ENCODE data around the gene HOXD8. TPM values are rescaled to one million over a fixed set of nuclear protein-coding genes. Genes with fewer than 3 reads are reported as not detected.

HOXD8 gene
- total RNA-seq, 2 donors from 2014 or later, result not detected

DNA sequence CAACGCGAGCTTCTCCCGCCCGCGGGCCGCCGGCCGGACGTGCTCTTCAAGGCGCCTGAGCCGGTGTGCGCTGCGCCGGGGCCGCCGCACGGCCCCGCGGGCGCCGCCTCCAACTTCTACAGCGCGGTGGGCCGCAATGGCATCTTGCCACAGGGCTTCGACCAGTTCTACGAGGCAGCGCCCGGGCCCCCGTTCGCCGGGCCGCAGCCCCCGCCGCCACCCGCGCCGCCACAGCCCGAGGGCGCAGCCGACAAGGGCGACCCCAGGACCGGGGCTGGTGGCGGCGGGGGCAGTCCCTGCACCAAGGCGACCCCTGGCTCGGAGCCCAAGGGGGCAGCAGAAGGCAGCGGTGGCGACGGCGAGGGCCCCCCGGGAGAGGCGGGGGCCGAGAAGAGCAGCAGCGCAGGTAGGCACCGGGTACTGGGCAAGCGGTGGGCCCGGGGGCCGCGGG is 21.7 kb upstream of the HOXD8 start:
- no peak for DNase-seq (ENCODE audit: low spot score in 2 of 2)
- ATAC-seq, result no peak
- H3K9me3 Mint-ChIP-seq, result peaks cover 0 to 6% of the 10 kb centered on the region in 2 donors
- H3K36me3 Mint-ChIP-seq, result peaks cover 12 to 33% of the 10 kb centered on the region in 2 donors
- H3K27ac Mint-ChIP-seq, result no peak overlapping the region

GRCh38 chr2:176109192-176109901 is 20.2 kb upstream of the HOXD8 start:
- peaks cover 0 to 6% of the 10 kb centered on the region in 2 donors for H3K9me3 Mint-ChIP-seq
- DNase-seq (ENCODE audit: low spot score in 2 of 2) (no peak), ATAC-seq (no peak)
- peaks cover 17 to 36% of the 10 kb centered on the region in 2 donors for H3K36me3 Mint-ChIP-seq
- peak overlapping the region in 1 of 2 donors; percentile 85 for H3K27ac Mint-ChIP-seq

- Mint-ChIP-seq H3K9me3 (peaks cover 0 to 6% of the 10 kb centered on the region in 2 donors), H3K27ac (peak overlapping the region in 1 of 2 donors; percentile 85), H3K36me3 (peaks cover 17 to 35% of the 10 kb centered on the region in 2 donors)
- DNase-seq (ENCODE audit: low spot score in 2 of 2) (no peak), ATAC-seq (no peak)
These were observed 19.6 kb upstream of the HOXD8 start for GRCh38 chr2:176109946-176110345.

- DNase-seq (ENCODE audit: low spot score in 2 of 2), result no peak
- Mint-ChIP-seq H3K9me3 (peaks cover 0 to 6% of the 10 kb centered on the region in 2 donors), H3K27ac (peak overlapping the region in 1 of 2 donors; percentile 87), H3K36me3 (peaks cover 17 to 27% of the 10 kb centered on the region in 2 donors)
- ATAC-seq, result no peak
These were observed 18.8 kb upstream of the HOXD8 start for GRCh38 chr2:176110415-176111308.

DNA sequence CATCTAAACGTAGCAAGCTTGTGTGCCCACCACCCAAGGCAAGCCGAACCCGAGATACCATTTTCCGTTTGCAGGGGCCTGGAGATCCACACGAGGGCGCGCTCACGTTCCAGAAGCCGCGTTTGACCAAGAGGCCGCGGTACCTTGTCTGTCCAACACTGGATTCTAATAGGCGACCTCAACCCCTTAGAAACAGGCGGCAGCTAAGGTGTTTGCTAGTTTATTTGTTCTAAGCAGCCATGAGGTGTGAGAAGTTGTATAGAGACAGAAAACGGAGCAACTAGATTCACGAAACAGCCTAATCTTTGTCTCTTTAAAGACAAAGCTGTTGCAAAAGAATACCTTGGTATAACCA is 18.2 kb upstream of the HOXD8 start:
- ATAC-seq (no peak), DNase-seq (ENCODE audit: low spot score in 2 of 2) (no peak)
- Mint-ChIP-seq H3K27ac (peak overlapping the region in 1 of 2 donors; percentile 87), H3K36me3 (peaks cover 17 to 25% of the 10 kb centered on the region in 2 donors), H3K9me3 (peaks cover 0 to 6% of the 10 kb centered on the region in 2 donors)

GRCh38 chr2:176111846-176112374 is 17.6 kb upstream of the HOXD8 start:
- H3K36me3 Mint-ChIP-seq, result peaks cover 23 to 31% of the 10 kb centered on the region in 2 donors
- DNase-seq (ENCODE audit: low spot score in 2 of 2) (no peak), ATAC-seq (no peak)
- no peak overlapping the region for H3K27ac Mint-ChIP-seq
- peaks cover 2 to 6% of the 10 kb centered on the region in 2 donors for H3K9me3 Mint-ChIP-seq

- ATAC-seq, result no peak
- H3K27ac Mint-ChIP-seq, result no peak overlapping the region
These were observed 16.9 kb upstream of the HOXD8 start for GRCh38 chr2:176112375-176113302.

GRCh38 chr2:176114120-176114929 is 15.2 kb upstream of the HOXD8 start:
- ATAC-seq (no peak), DNase-seq (ENCODE audit: low spot score in 2 of 2) (no peak)
- H3K27ac Mint-ChIP-seq, result no peak overlapping the region
- H3K9me3 Mint-ChIP-seq, result peaks cover 5 to 11% of the 10 kb centered on the region in 2 donors
- peaks cover 34 to 47% of the 10 kb centered on the region in 2 donors for H3K36me3 Mint-ChIP-seq

More at GRCh38 chr2:176112375-176113302, 16.9 kb upstream of the HOXD8 start:
- Mint-ChIP-seq H3K36me3 (peaks cover 28 to 37% of the 10 kb centered on the region in 2 donors), H3K9me3 (peaks cover 4 to 6% of the 10 kb centered on the region in 2 donors)
- DNase-seq (ENCODE audit: low spot score in 2 of 2), result no peak

DNA sequence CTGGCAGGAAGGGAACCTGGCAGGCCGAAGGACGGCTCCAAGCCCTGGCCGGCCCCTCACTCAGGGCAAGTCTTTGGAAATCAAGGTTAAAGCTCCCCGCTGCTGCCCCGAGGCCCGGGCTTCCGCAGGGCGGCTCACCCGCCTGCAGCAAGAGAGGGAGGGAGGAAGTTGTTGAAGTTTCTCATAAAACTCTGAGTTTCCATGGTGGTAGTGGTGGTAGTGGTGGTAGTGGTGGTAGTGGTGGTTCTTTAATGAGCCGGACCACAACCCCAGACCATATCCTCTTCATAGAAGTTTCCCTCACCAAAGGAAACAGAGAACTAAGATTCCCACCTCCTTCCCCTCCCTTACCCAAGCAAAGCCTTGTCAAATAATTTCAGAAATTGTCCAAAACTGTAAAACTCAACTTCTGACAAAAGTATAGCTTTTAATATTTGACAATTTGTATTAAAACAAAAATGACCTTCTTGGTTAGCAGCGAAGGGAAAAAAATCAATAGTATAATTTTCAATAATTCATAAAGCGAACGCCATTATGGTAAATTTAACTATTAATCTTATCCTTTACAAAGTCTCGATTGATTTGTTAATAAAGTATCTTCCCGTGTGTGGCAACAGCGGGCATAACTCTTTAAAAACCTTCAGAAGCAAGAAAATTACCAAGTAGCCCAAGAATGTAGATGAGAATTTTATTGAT is 14.4 kb upstream of the HOXD8 start:
- ATAC-seq (no peak), DNase-seq (ENCODE audit: low spot score in 2 of 2) (no peak)
- Mint-ChIP-seq H3K27ac (no peak overlapping the region), H3K9me3 (peaks cover 0 to 11% of the 10 kb centered on the region in 2 donors), H3K36me3 (peaks cover 30 to 45% of the 10 kb centered on the region in 2 donors)

DNA sequence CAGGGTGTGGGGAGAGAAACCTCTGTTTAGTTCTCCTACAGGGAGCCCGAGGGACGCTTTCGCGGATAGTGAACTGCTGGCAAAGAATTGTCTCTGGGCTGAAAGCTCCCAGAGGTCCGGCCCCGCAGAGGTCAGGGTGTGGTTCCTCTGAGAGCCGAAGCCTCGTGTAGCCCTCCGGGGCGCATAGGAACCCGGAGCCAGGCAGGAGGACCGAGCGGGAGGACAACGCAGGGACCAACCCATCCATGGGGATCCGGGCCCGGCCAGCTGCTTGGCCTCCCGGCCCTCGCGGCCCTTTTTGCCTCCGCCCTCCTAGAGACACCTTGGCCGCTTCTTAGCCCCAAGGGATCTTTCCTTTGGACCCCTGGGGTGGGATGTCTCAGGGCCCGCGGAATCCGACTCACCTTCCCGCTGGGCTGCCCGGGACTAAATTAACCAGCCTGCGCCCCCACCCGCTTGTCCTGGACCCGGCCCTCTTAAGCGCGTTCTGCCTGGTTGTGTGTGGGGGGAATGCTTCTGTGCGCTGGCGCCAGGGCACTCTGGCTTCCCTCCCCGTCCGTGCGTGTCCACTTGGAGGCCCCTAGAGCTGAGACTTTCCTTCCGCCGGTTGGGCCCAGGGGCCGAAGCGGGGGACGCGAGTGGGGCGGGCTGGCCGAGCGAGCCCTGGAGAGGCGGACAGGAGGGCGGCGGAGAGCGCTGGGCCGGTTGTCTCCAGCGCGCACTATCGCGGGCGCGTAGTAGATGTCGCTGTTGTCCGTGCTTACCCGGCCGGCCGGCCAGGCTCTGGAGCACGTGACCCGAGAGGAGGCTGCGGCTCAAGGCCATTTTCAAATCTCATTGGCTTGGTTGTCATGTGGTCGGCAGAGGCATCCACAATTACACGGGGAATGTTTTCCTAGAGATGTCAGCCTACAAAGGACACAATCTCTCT is 13.4 kb upstream of the HOXD8 start, which contains the start of gene HOXD10:
Gene HOXD10 (plus strand): TSS at position 896 of the 931 bp plus-strand sequence. CDS start 56 bp downstream, outside the sequence.
- DNase-seq (ENCODE audit: low spot score in 2 of 2) (no peak), ATAC-seq (no peak)
- Mint-ChIP-seq H3K36me3 (peaks cover 30 to 50% of the 10 kb centered on the region in 2 donors), H3K9me3 (peaks cover 0 to 11% of the 10 kb centered on the region in 2 donors), H3K27ac (no peak within 1 kb of the TSS)

DNA sequence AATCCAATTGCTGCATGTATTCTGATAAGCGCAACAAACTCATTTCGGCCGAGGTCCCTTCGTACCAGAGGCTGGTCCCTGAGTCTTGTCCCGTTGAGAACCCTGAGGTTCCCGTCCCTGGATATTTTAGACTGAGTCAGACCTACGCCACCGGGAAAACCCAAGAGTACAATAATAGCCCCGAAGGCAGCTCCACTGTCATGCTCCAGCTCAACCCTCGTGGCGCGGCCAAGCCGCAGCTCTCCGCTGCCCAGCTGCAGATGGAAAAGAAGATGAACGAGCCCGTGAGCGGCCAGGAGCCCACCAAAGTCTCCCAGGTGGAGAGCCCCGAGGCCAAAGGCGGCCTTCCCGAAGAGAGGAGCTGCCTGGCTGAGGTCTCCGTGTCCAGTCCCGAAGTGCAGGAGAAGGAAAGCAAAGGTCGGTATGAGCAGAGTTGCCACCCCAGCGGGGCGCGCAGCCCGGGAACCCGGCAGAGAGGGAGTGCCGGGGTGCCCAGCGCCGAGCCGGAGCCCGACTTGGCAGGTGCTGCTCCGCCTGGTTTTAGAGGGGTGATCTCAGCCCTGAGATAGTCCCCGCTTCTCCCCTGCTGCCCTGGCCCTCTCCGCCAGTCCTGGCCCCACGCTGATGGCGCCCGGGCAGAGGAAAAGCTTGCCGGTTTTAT is 12.2 kb upstream of the HOXD8 start:
- H3K27ac Mint-ChIP-seq, result no peak overlapping the region
- ATAC-seq (no peak), DNase-seq (ENCODE audit: low spot score in 2 of 2) (no peak)
- H3K9me3 Mint-ChIP-seq, result peaks cover 0 to 11% of the 10 kb centered on the region in 2 donors
- H3K36me3 Mint-ChIP-seq, result peaks cover 30 to 54% of the 10 kb centered on the region in 2 donors

- no peak for ATAC-seq
- no peak for DNase-seq (ENCODE audit: low spot score in 2 of 2)
- peaks cover 25 to 49% of the 10 kb centered on the region in 2 donors for H3K36me3 Mint-ChIP-seq
- peaks cover 0 to 11% of the 10 kb centered on the region in 2 donors for H3K9me3 Mint-ChIP-seq
- peak overlapping the region in 1 of 2 donors; percentile 81 for H3K27ac Mint-ChIP-seq
These were observed 11.6 kb upstream of the HOXD8 start for GRCh38 chr2:176117823-176118371.

Data from activated naive CD4-positive, alpha-beta T cell treated with anti-CD3 and anti-CD28 coated beads, Interleukin-2, amount 50 U/mL, for 72 hours (primary cell).